GM21825 (cell line): Measurements from ENCODE around the gene MSI1.

ENCODE experiments used
- ATAC-seq: cut with Tn5 transposase; IDR thresholded peaks from one replicate; pipeline ENCODE4 v1.9.1; 2021; ENCODE audit warnings: mild to moderate bottlenecking, moderate library complexity; ENCODE audit not compliant: unreplicated experiment

The MSI1 gene

GRCh38 chr12:120377611-120378010 is 8.6 kb upstream of the MSI1 start:
- no peak for ATAC-seq

- no peak for ATAC-seq
Observed at GRCh38 chr12:120376934-120377572, 8.1 kb upstream of the MSI1 start.

GRCh38 chr12:120376416-120376815 is 7.5 kb upstream of the MSI1 start:
- ATAC-seq = no peak

GRCh38 chr12:120376009-120376408 is 7.0 kb upstream of the MSI1 start:
- ATAC-seq = no peak

- ATAC-seq = no peak
Observed at GRCh38 chr12:120373683-120374082, 4.7 kb upstream of the MSI1 start.

GRCh38 chr12:120370343-120371243 is 1.6 kb upstream of the MSI1 start:
- no peak for ATAC-seq

- ATAC-seq = no peak
Observed at GRCh38 chr12:120369603-120370342, 809 bp upstream of the MSI1 start.

GRCh38 chr12:120367924-120368788 is 808 bp downstream of the MSI1 start:
- no peak for ATAC-seq

- no peak for ATAC-seq
Observed at GRCh38 chr12:120367233-120367923, 1.6 kb downstream of the MSI1 start.

GRCh38 chr12:120366845-120367232 is 2.1 kb downstream of the MSI1 start:
- ATAC-seq = no peak

GRCh38 chr12:120366341-120366705 is 2.6 kb downstream of the MSI1 start:
- no peak for ATAC-seq

- no peak for ATAC-seq
Observed at GRCh38 chr12:120365675-120366340, 3.2 kb downstream of the MSI1 start.

GRCh38 chr12:120364487-120364886 is 4.5 kb downstream of the MSI1 start:
- no peak for ATAC-seq

GRCh38 chr12:120363274-120363855 is 5.6 kb downstream of the MSI1 start:
- ATAC-seq = no peak

GRCh38 chr12:120362516-120363273 is 6.3 kb downstream of the MSI1 start:
- no peak for ATAC-seq

GRCh38 chr12:120361506-120362208 is 7.3 kb downstream of the MSI1 start:
- no peak for ATAC-seq

GRCh38 chr12:120359128-120359527 is 9.8 kb downstream of the MSI1 start:
- no peak for ATAC-seq
